H1 (cell line): ENCODE data around the gene SLTM. TPM values are rescaled to one million over a fixed set of nuclear protein-coding genes. Genes with fewer than 3 reads are reported as not detected.

ENCODE experiments used
- CTCF ChIA-PET: fragments of 300-600 bp; sonication (Branson Sonifier 250); formaldehyde crosslinking; loops from one replicate; lab custom pipeline; 2021; ENCODE audit not compliant: partially characterized antibody; lab: Charles Lee
- POLR2A ChIA-PET: fragments of 300-600 bp; sonication (Branson Sonifier 250); formaldehyde crosslinking; loops from one replicate; lab custom pipeline; 2021; ENCODE audit warnings: inconsistent platforms; ENCODE audit not compliant: partially characterized antibody; lab: Charles Lee
- DNase-seq, 2 experiments: peaks; one replicate each; pipeline versions ENCODE4 v3.0.0 to v3.0.0-alpha.2; 2010 to 2022; ENCODE audit warnings: low spot score in 2 of 2, low read depth in 1 of 2, mixed read lengths in 1 of 2
- FAIRE-seq: peaks from 2 replicates; lab custom pipeline; 2011; peaks lifted over from hg19 to GRCh38; lab: Jason Lieb, UNC
- H2AFZ ChIP-seq: 2 replicates; pipeline ENCODE4 v1.8.1; 2012; ENCODE audit warnings: low read length, inconsistent platforms
- H2AK5ac ChIP-seq: 2 replicates; pipeline ENCODE4 v1.6.1; 2013; ENCODE audit warnings: low read depth, low read length
- H2BK120ac ChIP-seq: replicated peaks from 2 replicates; pipeline ENCODE3; 2013; ENCODE audit warnings: low read depth, low read length, inconsistent platforms
- H2BK12ac ChIP-seq: 2 replicates; pipeline ENCODE4 v1.6.1; 2013; ENCODE audit warnings: low read depth, low read length
- H2BK15ac ChIP-seq: 2 replicates; pipeline ENCODE4 v1.6.1; 2013; ENCODE audit warnings: low read length
- H2BK20ac ChIP-seq: 2 replicates; pipeline ENCODE4 v1.6.1; 2013; ENCODE audit warnings: low read length
- H2BK5ac ChIP-seq: 2 replicates; pipeline ENCODE4 v1.6.1; 2013; ENCODE audit warnings: low read depth, low read length
- H3K14ac ChIP-seq: 2 replicates; pipeline ENCODE4 v1.6.1; 2013; ENCODE audit warnings: inconsistent platforms; ENCODE audit not compliant: insufficient read length
- H3K18ac ChIP-seq: 2 replicates; pipeline ENCODE4 v1.6.1; 2013; ENCODE audit warnings: low read length; ENCODE audit errors: extremely low read depth
- H3K23ac ChIP-seq: 2 replicates; pipeline ENCODE4 v1.6.1; 2013; ENCODE audit warnings: inconsistent platforms; ENCODE audit not compliant: insufficient read length
- H3K23me2 ChIP-seq: 2 replicates; pipeline ENCODE4 v1.6.1; 2013; ENCODE audit warnings: low read depth, low read length
- H3K27ac ChIP-seq: 2 replicates; pipeline ENCODE4 v1.6.1; 2011; ENCODE audit warnings: low read depth, low read length, inconsistent platforms
- H3K27me3 ChIP-seq, 4 experiments: replicated peaks in 1 of 4; 1 replicate in 1 of 4; 2 replicates in 3 of 4; pipeline versions ENCODE4 v1.6.1 to v1.8.1; 2011 to 2013; ENCODE audit warnings: low read length in 3 of 4, mild to moderate bottlenecking in 3 of 4, inconsistent platforms in 2 of 4, mixed read lengths in 2 of 4, moderate library complexity in 1 of 4; ENCODE audit not compliant: control insufficient read depth in 3 of 4, insufficient read depth in 3 of 4; ENCODE audit errors: extremely low read depth in 1 of 4
- H3K36me3 ChIP-seq, 4 experiments: 2 replicates each; pipeline versions ENCODE4 v1.6.1 to v1.8.1; 2011 to 2013; ENCODE audit warnings: mild to moderate bottlenecking in 4 of 4, low read length in 3 of 4, moderate library complexity in 2 of 4, control low read depth in 1 of 4, inconsistent platforms in 1 of 4; ENCODE audit not compliant: insufficient read depth in 4 of 4, control insufficient read depth in 2 of 4
- H3K4ac ChIP-seq: replicated peaks from 2 replicates; pipeline ENCODE3; 2013; ENCODE audit warnings: low read length, low read depth, mixed read lengths, inconsistent platforms; ENCODE audit not compliant: insufficient read length
- H3K4me1 ChIP-seq, 4 experiments: replicated peaks in 1 of 4; 1 replicate in 1 of 4; 2 replicates in 3 of 4; pipeline versions ENCODE4 v1.6.1 to v1.8.1; 2011 to 2013; ENCODE audit warnings: low read length in 3 of 4, inconsistent platforms in 2 of 4, mixed read lengths in 1 of 4; ENCODE audit not compliant: insufficient read depth in 4 of 4, control insufficient read depth in 3 of 4
- H3K4me2 ChIP-seq, 2 experiments: 2 replicates each; pipeline versions ENCODE4 v1.6.1 to v1.8.1; 2011 to 2013; ENCODE audit warnings: low read depth in 2 of 2, low read length in 2 of 2, control low read depth in 1 of 2, inconsistent platforms in 1 of 2, mild to moderate bottlenecking in 1 of 2; ENCODE audit not compliant: insufficient read depth in 1 of 2
- H3K4me3 ChIP-seq, 4 experiments: fragments of 200-600, 300-600 bp in 1 of 4; sonication (generic), shearing (Covaris generic), sonication (Bioruptor Twin) in 1 of 4; 2 replicates each; pipeline versions ENCODE4 v1.5.1 to v1.8.1; 2011 to 2016; ENCODE audit warnings: low read length in 4 of 4, low read depth in 3 of 4, control low read depth in 2 of 4, inconsistent platforms in 2 of 4, mild to moderate bottlenecking in 2 of 4, mixed read lengths in 1 of 4, moderate library complexity in 1 of 4; ENCODE audit not compliant: insufficient read depth in 2 of 4; ENCODE audit errors: extremely low read depth in 1 of 4
- H3K56ac ChIP-seq: replicated peaks from 2 replicates; pipeline ENCODE3; 2013; ENCODE audit warnings: low read depth, mild to moderate bottlenecking, mixed read lengths, low read length, inconsistent platforms; ENCODE audit not compliant: insufficient read length
- H3K79me1 ChIP-seq: 2 replicates; pipeline ENCODE4 v1.6.1; 2013; ENCODE audit warnings: low read depth, low read length, control low read depth
- H3K79me2 ChIP-seq, 2 experiments: 2 replicates each; pipeline versions ENCODE4 v1.6.1 to v1.8.1; 2012 to 2013; ENCODE audit warnings: low read length in 2 of 2, mild to moderate bottlenecking in 2 of 2, inconsistent platforms in 1 of 2; ENCODE audit not compliant: insufficient read depth in 2 of 2, control insufficient read depth in 1 of 2
- H3K9ac ChIP-seq, 4 experiments: replicated peaks in 1 of 4; 1 replicate in 1 of 4; 2 replicates in 3 of 4; pipeline versions ENCODE4 v1.6.1 to v1.8.1; 2011 to 2013; ENCODE audit warnings: low read depth in 3 of 4, low read length in 3 of 4, control low read depth in 2 of 4, mild to moderate bottlenecking in 2 of 4, moderate library complexity in 2 of 4, inconsistent platforms in 1 of 4; ENCODE audit errors: extremely low read depth in 1 of 4
- H3K9me3 ChIP-seq, 2 experiments: 2 replicates each; pipeline versions ENCODE4 v1.6.1 to v1.8.1; 2012 to 2013; ENCODE audit warnings: mild to moderate bottlenecking in 2 of 2, moderate library complexity in 2 of 2, control low read depth in 1 of 2, inconsistent platforms in 1 of 2, low read depth in 1 of 2, low read length in 1 of 2, mixed read lengths in 1 of 2; ENCODE audit not compliant: insufficient read depth in 2 of 2
- H4K20me1 ChIP-seq, 2 experiments: replicated peaks in 1 of 2; 2 replicates each; pipeline versions ENCODE3 to v1.8.1; 2011 to 2013; ENCODE audit warnings: inconsistent platforms in 2 of 2, low read length in 2 of 2, mild to moderate bottlenecking in 1 of 2; ENCODE audit not compliant: insufficient read depth in 2 of 2, control insufficient read depth in 1 of 2
- H4K5ac ChIP-seq: 2 replicates; pipeline ENCODE4 v1.6.1; 2013; ENCODE audit warnings: low read length, low read depth, mixed read lengths, inconsistent platforms; ENCODE audit not compliant: insufficient read length
- H4K8ac ChIP-seq: 2 replicates; pipeline ENCODE4 v1.8.0; 2013; ENCODE audit warnings: mild to moderate bottlenecking, moderate library complexity, low read length, inconsistent platforms; ENCODE audit not compliant: insufficient read depth; ENCODE audit errors: extremely low read depth
- H4K91ac ChIP-seq: replicated peaks from 2 replicates; pipeline ENCODE3; 2013; ENCODE audit warnings: low read length, mixed read lengths, inconsistent platforms; ENCODE audit not compliant: insufficient read length
- ATF3 ChIP-seq: IDR thresholded peaks from 2 replicates; pipeline ENCODE4 v1.6.1; 2011; ENCODE audit warnings: low read depth, mild to moderate bottlenecking, low read length; ENCODE audit not compliant: insufficient read depth
- BRCA1 ChIP-seq: IDR thresholded peaks from 2 replicates; pipeline ENCODE4 v1.6.1; 2012; ENCODE audit warnings: low read depth, low read length, improper control_type of control experiment
- CBX5 ChIP-seq: fragments of 300-800, 300-1000 bp; sonication (generic); IDR thresholded peaks from 2 replicates; pipeline ENCODE4 v1.7.1; 2016; ENCODE audit warnings: antibody characterized with exemption, low read length, low read depth
- CHD1 ChIP-seq: IDR thresholded peaks from 2 replicates; pipeline ENCODE4 v1.6.1; 2012; ENCODE audit warnings: low read depth, low read length, improper control_type of control experiment
- EGR1 ChIP-seq: IDR thresholded peaks from 2 replicates; pipeline ENCODE4 v1.6.1; 2011; ENCODE audit warnings: low read depth, low read length, borderline replicate concordance
- FOSL1 ChIP-seq: IDR thresholded peaks from 2 replicates; pipeline ENCODE4 v1.6.1; 2011; ENCODE audit warnings: mild to moderate bottlenecking, low read depth, low read length, moderate library complexity; ENCODE audit not compliant: insufficient read depth
- GABPA ChIP-seq: IDR thresholded peaks from 2 replicates; pipeline ENCODE4 v1.6.1; 2011; ENCODE audit warnings: mild to moderate bottlenecking, low read length, moderate library complexity, borderline replicate concordance; ENCODE audit not compliant: insufficient read depth
- HDAC2 ChIP-seq, 2 experiments: fragments of 300-600 bp in 1 of 2; sonication (generic) in 1 of 2; IDR thresholded peaks; 2 replicates each; pipeline ENCODE4 v1.6.1; 2011 to 2012; ENCODE audit warnings: low read depth in 2 of 2, low read length in 2 of 2, mild to moderate bottlenecking in 2 of 2, moderate library complexity in 2 of 2, borderline replicate concordance in 1 of 2, inconsistent platforms in 1 of 2
- JUN ChIP-seq: IDR thresholded peaks from 2 replicates; pipeline ENCODE4 v1.6.1; 2011; ENCODE audit warnings: low read depth, mild to moderate bottlenecking, improper control_type of control experiment, low read length
- KDM1A ChIP-seq: fragments of 200-600, 300-600 bp; sonication (generic); IDR thresholded peaks from 2 replicates; pipeline ENCODE4 v1.7.1; 2016; ENCODE audit warnings: mild to moderate bottlenecking, low read length, borderline replicate concordance
- SIN3A ChIP-seq, 2 experiments: IDR thresholded peaks in 1 of 2; conservative IDR thresholded peaks in 1 of 2; 2 replicates each; pipeline ENCODE4 v1.6.1; 2011 to 2012; ENCODE audit warnings: low read length in 2 of 2, improper control_type of control experiment in 1 of 2, low read depth in 1 of 2, mild to moderate bottlenecking in 1 of 2
- SUZ12 ChIP-seq: fragments of 200-600 bp; sonication (generic); IDR thresholded peaks from 2 replicates; pipeline ENCODE4 v1.6.1; 2012; ENCODE audit warnings: mild to moderate bottlenecking, inconsistent platforms, low read length, moderate library complexity, mixed read lengths
- USF2 ChIP-seq: IDR thresholded peaks from 2 replicates; pipeline ENCODE4 v1.6.1; 2011; ENCODE audit warnings: low read length, improper control_type of control experiment
- polyA plus RNA-seq, 7 experiments: library from polyadenylated mRNA; depleted of rRNA in 3 of 7; stranded (reverse) in 5 of 7; unstranded in 2 of 7; fragments of >200 nt in 5 of 7; fragments of 200-250 nt in 2 of 7; gene quantifications; 1 replicate in 5 of 7; 2 replicates in 1 of 7; 4 replicates in 1 of 7; pipeline versions ENCODE4 v1.2.1 to v1.2.3, GENCODE V29; 2011 to 2013; ENCODE audit warnings: missing spikeins in 2 of 7, mixed read lengths in 2 of 7
- total RNA-seq: library from RNA; stranded (reverse); fragmentation: NEBNext Ultra II Directional; extraction: Animal tissue kit (Norgen Biotek cat#: 25700); gene quantifications from 2 replicates; pipeline ENCODE4 v1.2.1, GENCODE V29; 2021

The SLTM gene
- total and polyA plus RNA-seq, 2 of the 8 experiments (the other 6 are each of a cell fraction or from before 2014, with no cell fraction given), result 30.8 to 149 TPM

GRCh38 chr15:58856086-58856485, 77.4 kb downstream of the SLTM start:
- Histone ChIP-seq H3K79me1 (no peaks in the 10 kb centered on the region), H3K18ac (no peak overlapping the region), H3K36me3 (peaks cover 0 to 4% (median 0%) of the 10 kb centered on the region in 4 experiments; a peak in 1 of 8 replicates), H3K9me3 (no peaks in the 10 kb centered on the region), H2AFZ (no peak overlapping the region), H4K8ac (no peak overlapping the region), H2BK5ac (no peak overlapping the region), H3K27ac (no peak overlapping the region), H2BK120ac (no peak overlapping the region), H2BK12ac (no peak overlapping the region), H3K23me2 (no peaks in the 10 kb centered on the region), H2AK5ac (no peak overlapping the region), H3K79me2 (no peaks in the 10 kb centered on the region)
- POLR2A ChIA-PET, result no interaction called here
- CTCF ChIA-PET, result interaction anchor here (0.6 to 0.7 kb wide), 4 partner anchors 11 to 712 kb away, joined by 3 read pairs; no protein-coding TSS in a partner anchor
- FAIRE-seq, result no peak
- TF ChIP-seq CBX5 (no peak), SIN3A (conservative IDR thresholded peaks at IDR 0.05 in 1 of 2, IDR thresholded peaks at IDR 0.05 in 1 of 2; ENCODE audit: low read depth in 1 of 2, low read length in 2 of 2) (no peak), FOSL1 (no peak), KDM1A (no peak), JUN (no peak), SUZ12 (no peak), CHD1 (no peak), USF2 (no peak), GABPA (no peak), ATF3 (no peak), HDAC2 (IDR thresholded peaks at IDR 0.05; ENCODE audit: borderline replicate concordance in 1 of 2, low read depth in 2 of 2, low read length in 2 of 2) (no peak), EGR1 (no peak), BRCA1 (no peak)
- TF ChIP-seq, all 59 proteins: peak for 0
- Histone ChIP-seq H4K91ac (no peak overlapping the region), H3K27me3 (no peaks in the 10 kb centered on the region), H3K4me1 (no peaks in the 10 kb centered on the region), H3K4ac (no peak overlapping the region), H3K4me2 (no peak overlapping the region), H3K23ac (no peak overlapping the region), H2BK15ac (no peak overlapping the region), H2BK20ac (no peak overlapping the region), H4K5ac (no peak overlapping the region), H4K20me1 (no peaks in the 10 kb centered on the region), H3K4me3 (no peak overlapping the region), H3K9ac (no peak overlapping the region), H3K14ac (no peak overlapping the region), H3K56ac (no peak overlapping the region)
- DNase-seq, result no peak
